WTC11 (cell line): ENCODE data around the gene LRRC8C. TPM values are rescaled to one million over a fixed set of nuclear protein-coding genes. Genes with fewer than 3 reads are reported as not detected.

Experiments
- ATAC-seq: fragments of 200-7000 bp; cut with Tn5 transposase; 2 replicates; pipeline ENCODE4 v1.10.0; 2021; ENCODE audit warnings: mild to moderate bottlenecking, moderate library complexity
- CTCF ChIA-PET: fragments of 300-600 bp; sonication (Branson Sonifier 250); formaldehyde crosslinking; loops from one replicate; lab custom pipeline; 2021; ENCODE audit warnings: antibody characterized with exemption; lab: Charles Lee
- POLR2A ChIA-PET: fragments of 350-600 bp; sonication (Branson Sonifier 250); formaldehyde crosslinking; loops from one replicate; lab custom pipeline; 2021; ENCODE audit warnings: antibody characterized with exemption; lab: Charles Lee
- DNase-seq: peaks from one replicate; pipeline ENCODE4 v3.0.0; 2021; ENCODE audit warnings: low spot score
- H3K27ac Mint-ChIP-seq: 2 replicates; pipeline ENCODE4 v1.8.0; 2021; ENCODE audit warnings: mixed read lengths
- H3K27me3 Mint-ChIP-seq: 2 replicates; pipeline ENCODE4 v1.8.0; 2021; ENCODE audit warnings: low read depth, mild to moderate bottlenecking, moderate library complexity, mixed read lengths
- H3K36me3 Mint-ChIP-seq: 2 replicates; pipeline ENCODE4 v1.8.0; 2021; ENCODE audit warnings: mixed read lengths
- H3K4me1 Mint-ChIP-seq: 2 replicates; pipeline ENCODE4 v1.8.0; 2022; ENCODE audit warnings: mixed read lengths
- H3K4me3 Mint-ChIP-seq: 2 replicates; pipeline ENCODE4 v1.8.0; 2021; ENCODE audit warnings: mild to moderate bottlenecking, moderate library complexity, mixed read lengths
- H3K9me3 Mint-ChIP-seq: 2 replicates; pipeline ENCODE4 v1.8.0; 2021; ENCODE audit warnings: mixed read lengths
- E2F1 ChIP-seq: sonication (generic); formaldehyde crosslinking; IDR thresholded peaks from 2 replicates; pipeline ENCODE4 v1.8.0; 2022; ENCODE audit warnings: mild to moderate bottlenecking, missing genetic modification reagents
- ESRRA ChIP-seq: sonication (generic); formaldehyde crosslinking; IDR thresholded peaks from 2 replicates; pipeline ENCODE4 v1.8.1; 2022; ENCODE audit warnings: mild to moderate bottlenecking, missing genetic modification reagents, borderline replicate concordance
- GRHL2 ChIP-seq: fragments of 250-450 bp; sonication (Bioruptor Pico); IDR thresholded peaks from 2 replicates; pipeline ENCODE4 v1.8.0; 2022; ENCODE audit warnings: mild to moderate bottlenecking, moderate library complexity; ENCODE audit not compliant: insufficient replicate concordance, severe bottlenecking
- JUN ChIP-seq: sonication (generic); formaldehyde crosslinking; IDR thresholded peaks from 2 replicates; pipeline ENCODE4 v1.8.0; 2023; ENCODE audit warnings: mild to moderate bottlenecking, missing genetic modification reagents
- MLX ChIP-seq: sonication (generic); formaldehyde crosslinking; IDR thresholded peaks from 2 replicates; pipeline ENCODE4 v1.8.1; 2023; ENCODE audit warnings: mild to moderate bottlenecking, missing genetic modification reagents, moderate library complexity
- STAT6 ChIP-seq: sonication (generic); formaldehyde crosslinking; conservative IDR thresholded peaks from 2 replicates; pipeline ENCODE4 v1.8.1; 2023; ENCODE audit warnings: mild to moderate bottlenecking, low read depth, missing genetic modification reagents, moderate library complexity
- TCF7 ChIP-seq: sonication (generic); formaldehyde crosslinking; IDR thresholded peaks from 2 replicates; pipeline ENCODE4 v1.8.0; 2022; ENCODE audit warnings: mild to moderate bottlenecking, low read depth, missing genetic modification reagents, moderate library complexity
- USF2 ChIP-seq: sonication (generic); formaldehyde crosslinking; IDR thresholded peaks from 2 replicates; pipeline ENCODE4 v1.8.1; 2023; ENCODE audit warnings: mild to moderate bottlenecking, missing genetic modification reagents, moderate library complexity
- ZNF281 ChIP-seq: sonication (generic); formaldehyde crosslinking; IDR thresholded peaks from 2 replicates; pipeline ENCODE4 v1.8.0; 2023; ENCODE audit warnings: mild to moderate bottlenecking, missing genetic modification reagents
- total RNA-seq: library from RNA; stranded (reverse); gene quantifications from 3 replicates; pipeline ENCODE4 v1.2.3, GENCODE V29; 2021
- TF ChIP-seq, protein P1 (sequence below): fragments of 250-450 bp; sonication (Bioruptor Pico); IDR thresholded peaks from 2 replicates; pipeline ENCODE4 v1.9.0; 2021; ENCODE audit warnings: mild to moderate bottlenecking, borderline replicate concordance
- TF ChIP-seq, protein P2 (sequence below): fragments of 250-450 bp; sonication (Bioruptor Pico); IDR thresholded peaks from 2 replicates; pipeline ENCODE4 v1.9.0; 2021; ENCODE audit warnings: moderate library complexity, mild to moderate bottlenecking, inconsistent platforms, borderline replicate concordance
- TF ChIP-seq, protein P3 (sequence below): sonication (generic); formaldehyde crosslinking; IDR thresholded peaks from 2 replicates; pipeline ENCODE4 v1.8.0; 2023; ENCODE audit warnings: missing genetic modification reagents
- TF ChIP-seq, protein P4 (sequence below): fragments of 250-450 bp; sonication (Bioruptor Pico); IDR thresholded peaks from 2 replicates; pipeline ENCODE4 v1.9.0; 2021; ENCODE audit warnings: mild to moderate bottlenecking

LRRC8C gene
- total RNA-seq, 1 experiment from 2014 or later = 1.8 TPM

GRCh38 chr1:89594096-89594740, 38.7 kb upstream of the LRRC8C start (continued):
- TF ChIP-seq, protein P1, sequence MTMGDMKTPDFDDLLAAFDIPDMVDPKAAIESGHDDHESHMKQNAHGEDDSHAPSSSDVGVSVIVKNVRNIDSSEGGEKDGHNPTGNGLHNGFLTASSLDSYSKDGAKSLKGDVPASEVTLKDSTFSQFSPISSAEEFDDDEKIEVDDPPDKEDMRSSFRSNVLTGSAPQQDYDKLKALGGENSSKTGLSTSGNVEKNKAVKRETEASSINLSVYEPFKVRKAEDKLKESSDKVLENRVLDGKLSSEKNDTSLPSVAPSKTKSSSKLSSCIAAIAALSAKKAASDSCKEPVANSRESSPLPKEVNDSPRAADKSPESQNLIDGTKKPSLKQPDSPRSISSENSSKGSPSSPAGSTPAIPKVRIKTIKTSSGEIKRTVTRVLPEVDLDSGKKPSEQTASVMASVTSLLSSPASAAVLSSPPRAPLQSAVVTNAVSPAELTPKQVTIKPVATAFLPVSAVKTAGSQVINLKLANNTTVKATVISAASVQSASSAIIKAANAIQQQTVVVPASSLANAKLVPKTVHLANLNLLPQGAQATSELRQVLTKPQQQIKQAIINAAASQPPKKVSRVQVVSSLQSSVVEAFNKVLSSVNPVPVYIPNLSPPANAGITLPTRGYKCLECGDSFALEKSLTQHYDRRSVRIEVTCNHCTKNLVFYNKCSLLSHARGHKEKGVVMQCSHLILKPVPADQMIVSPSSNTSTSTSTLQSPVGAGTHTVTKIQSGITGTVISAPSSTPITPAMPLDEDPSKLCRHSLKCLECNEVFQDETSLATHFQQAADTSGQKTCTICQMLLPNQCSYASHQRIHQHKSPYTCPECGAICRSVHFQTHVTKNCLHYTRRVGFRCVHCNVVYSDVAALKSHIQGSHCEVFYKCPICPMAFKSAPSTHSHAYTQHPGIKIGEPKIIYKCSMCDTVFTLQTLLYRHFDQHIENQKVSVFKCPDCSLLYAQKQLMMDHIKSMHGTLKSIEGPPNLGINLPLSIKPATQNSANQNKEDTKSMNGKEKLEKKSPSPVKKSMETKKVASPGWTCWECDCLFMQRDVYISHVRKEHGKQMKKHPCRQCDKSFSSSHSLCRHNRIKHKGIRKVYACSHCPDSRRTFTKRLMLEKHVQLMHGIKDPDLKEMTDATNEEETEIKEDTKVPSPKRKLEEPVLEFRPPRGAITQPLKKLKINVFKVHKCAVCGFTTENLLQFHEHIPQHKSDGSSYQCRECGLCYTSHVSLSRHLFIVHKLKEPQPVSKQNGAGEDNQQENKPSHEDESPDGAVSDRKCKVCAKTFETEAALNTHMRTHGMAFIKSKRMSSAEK = no peak
- TF ChIP-seq, protein P2, sequence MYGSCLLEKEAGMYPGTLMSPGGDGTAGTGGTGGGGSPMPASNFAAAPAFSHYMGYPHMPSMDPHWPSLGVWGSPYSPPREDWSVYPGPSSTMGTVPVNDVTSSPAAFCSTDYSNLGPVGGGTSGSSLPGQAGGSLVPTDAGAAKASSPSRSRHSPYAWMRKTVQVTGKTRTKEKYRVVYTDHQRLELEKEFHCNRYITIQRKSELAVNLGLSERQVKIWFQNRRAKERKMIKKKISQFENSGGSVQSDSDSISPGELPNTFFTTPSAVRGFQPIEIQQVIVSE (CRISPR knock-in tag) = no peak
- TF ChIP-seq JUN (CRISPR knock-in tag) = no peak
- TF ChIP-seq STAT6 (CRISPR knock-in tag) = no peak
- no peak for TF ChIP-seq MLX (CRISPR knock-in tag)

DNA sequence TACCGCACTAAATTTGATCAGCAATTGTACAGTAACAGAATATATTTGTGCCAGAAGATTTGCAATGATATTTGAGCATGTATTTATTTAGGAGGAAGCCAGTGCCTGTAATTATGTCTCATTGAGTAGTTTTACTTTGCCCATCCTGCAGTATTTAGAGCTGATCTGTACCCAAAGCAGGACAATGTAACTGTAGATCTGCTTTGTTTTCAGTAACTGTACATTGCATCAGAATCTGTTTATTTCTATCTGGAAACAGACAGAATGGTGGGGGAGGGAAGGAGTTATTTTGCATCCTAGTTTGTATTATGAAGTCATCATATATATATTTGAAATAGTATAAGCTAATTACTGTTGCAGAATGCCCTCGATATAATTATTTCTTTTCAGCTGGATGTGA, 36.2 kb upstream of the LRRC8C start:
- DNase-seq (no peak), ATAC-seq (no peak)
- POLR2A ChIA-PET = no interaction called here
- Mint-ChIP-seq H3K4me3 (no peak overlapping the region), H3K27me3 (no peaks in the 10 kb centered on the region), H3K36me3 (peaks cover 4% of the 10 kb centered on the region; the same call in 1 of the 2 replicates), H3K27ac (peak overlapping the region; percentile 6; the same call in 1 of the 2 replicates), H3K9me3 (no peaks in the 10 kb centered on the region), H3K4me1 (peaks cover 60% of the 10 kb centered on the region)
- CTCF ChIA-PET = interaction anchor here (1.0 to 1.5 kb wide), 2 partner anchors 166 to 208 kb away, joined by 3 read pairs; no protein-coding TSS in a partner anchor
- TF ChIP-seq GRHL2 (CRISPR knock-in tag) = no peak
- no peak for TF ChIP-seq USF2 (CRISPR knock-in tag)
- TF ChIP-seq, protein P3, sequence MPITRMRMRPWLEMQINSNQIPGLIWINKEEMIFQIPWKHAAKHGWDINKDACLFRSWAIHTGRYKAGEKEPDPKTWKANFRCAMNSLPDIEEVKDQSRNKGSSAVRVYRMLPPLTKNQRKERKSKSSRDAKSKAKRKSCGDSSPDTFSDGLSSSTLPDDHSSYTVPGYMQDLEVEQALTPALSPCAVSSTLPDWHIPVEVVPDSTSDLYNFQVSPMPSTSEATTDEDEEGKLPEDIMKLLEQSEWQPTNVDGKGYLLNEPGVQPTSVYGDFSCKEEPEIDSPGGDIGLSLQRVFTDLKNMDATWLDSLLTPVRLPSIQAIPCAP (CRISPR knock-in tag) = no peak
- no peak for TF ChIP-seq TCF7 (CRISPR knock-in tag)
- TF ChIP-seq ESRRA (CRISPR knock-in tag) = no peak
- no peak for TF ChIP-seq ZNF281 (CRISPR knock-in tag)
- TF ChIP-seq, protein P2 (CRISPR knock-in tag) = no peak
- TF ChIP-seq, protein P4, sequence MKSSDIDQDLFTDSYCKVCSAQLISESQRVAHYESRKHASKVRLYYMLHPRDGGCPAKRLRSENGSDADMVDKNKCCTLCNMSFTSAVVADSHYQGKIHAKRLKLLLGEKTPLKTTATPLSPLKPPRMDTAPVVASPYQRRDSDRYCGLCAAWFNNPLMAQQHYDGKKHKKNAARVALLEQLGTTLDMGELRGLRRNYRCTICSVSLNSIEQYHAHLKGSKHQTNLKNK = no peak
- no peak for TF ChIP-seq E2F1 (CRISPR knock-in tag)
